Gastroesophageal sphincter (tissue), 4 donors: ENCODE measurements around the gene TCF4. TPM values are rescaled to one million over a fixed set of nuclear protein-coding genes. Genes with fewer than 3 reads are reported as not detected.
A peak's percentile ranks its signal among the peaks of the same experiment; 100 is the strongest.

Experiments used
- ATAC-seq: fragments of 150-250 bp; one replicate; pipeline ENCODE4 v1.9.1; 2016; ENCODE audit warnings: mild to moderate bottlenecking, moderate library complexity
- H3K27ac ChIP-seq, 4 donors: fragments of 200-600 bp; sonication (generic) in 3 of 4; 1 replicate in 3 of 4; 2 replicates in 1 of 4; pipeline ENCODE4 v1.5.1; 2016 to 2019
- H3K27me3 ChIP-seq: fragments of 200-600 bp; sonication (generic); one replicate; pipeline ENCODE4 v1.5.1; 2019
- H3K36me3 ChIP-seq, 2 donors: fragments of 200-600 bp; sonication (generic); one replicate each; pipeline ENCODE4 v1.5.1; 2019; ENCODE audit warnings: control low read depth in 1 of 2
- H3K4me1 ChIP-seq, 3 donors: fragments of 200-600 bp; sonication (generic); 1 replicate in 2 of 3; 2 replicates in 1 of 3; pipeline ENCODE4 v1.5.1; 2016 to 2019; ENCODE audit warnings: control low read depth in 2 of 3
- H3K4me3 ChIP-seq, 2 donors: fragments of 200-600 bp; sonication (generic); one replicate each; pipeline ENCODE4 v1.5.1; 2019; ENCODE audit warnings: mild to moderate bottlenecking in 1 of 2, moderate library complexity in 1 of 2
- H3K9me3 ChIP-seq, 3 donors: fragments of 200-600 bp; sonication (generic); one replicate each; pipeline ENCODE4 v1.5.1; 2017 to 2019; ENCODE audit warnings: control low read depth in 2 of 3
- EP300 ChIP-seq: sonication (generic); formaldehyde crosslinking; IDR thresholded peaks from one replicate; pipeline ENCODE4 v1.6.1; 2017; ENCODE audit warnings: antibody characterized with exemption, mild to moderate bottlenecking
- POLR2A ChIP-seq, 2 donors: fragments of 450-650 bp; IDR thresholded peaks; one replicate each; pipeline ENCODE4 v1.6.1; 2017; ENCODE audit warnings: antibody characterized with exemption in 2 of 2, mild to moderate bottlenecking in 2 of 2, moderate library complexity in 1 of 2
- POLR2AphosphoS5 ChIP-seq: sonication (generic); formaldehyde crosslinking; IDR thresholded peaks from one replicate; pipeline ENCODE4 v1.6.1; 2017; ENCODE audit warnings: antibody characterized with exemption
- WGBS, 2 donors: methylation state at CpG; one replicate each; pipeline ENCODE4 v1.1.5; 2018; ENCODE audit warnings: low coverage in 1 of 2; 5-methylcytosine and 5-hydroxymethylcytosine counted together
- total RNA-seq, 4 donors: library from RNA; depleted of rRNA; stranded (reverse); fragments of >200 nt; gene quantifications; one replicate each; pipeline ENCODE4 v1.1.0, GENCODE V29; 2016
- TF ChIP-seq, protein P1 (sequence below), 4 experiments: fragments of 200-600 bp in 2 of 4; fragments of 450-650 bp in 2 of 4; sonication (generic) in 1 of 4; IDR thresholded peaks; one replicate each; pipeline ENCODE4 v1.5.1; 2017 to 2019; ENCODE audit warnings: antibody characterized with exemption in 4 of 4, mild to moderate bottlenecking in 2 of 4, moderate library complexity in 2 of 4

The TCF4 gene
- total RNA-seq, 4 donors from 2014 or later = 64.1 to 87.6 (median 76.2) TPM

DNA sequence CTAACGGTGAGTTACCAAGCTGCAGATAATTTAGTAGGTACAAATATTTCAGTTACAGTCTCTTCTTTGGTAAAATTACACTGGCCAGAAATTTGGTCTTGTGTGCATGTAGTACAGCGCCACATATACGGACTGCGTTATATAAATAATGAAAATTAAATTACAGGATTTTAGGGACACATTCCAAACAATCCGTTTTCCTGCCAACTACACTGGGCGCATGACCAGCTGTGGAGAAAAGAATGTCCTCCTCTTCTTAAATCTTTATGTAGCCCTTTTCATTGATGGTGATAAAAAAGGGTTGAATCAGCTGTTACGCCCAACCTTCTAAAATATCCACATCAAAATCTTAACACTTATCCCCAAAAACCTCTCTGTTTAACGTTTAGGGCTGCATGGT lies 37.5 kb downstream of the TCF4 start:
- WGBS, 2 donors = 47 to 56% methylated on average over 8 of the region's 8 CpGs

DNA sequence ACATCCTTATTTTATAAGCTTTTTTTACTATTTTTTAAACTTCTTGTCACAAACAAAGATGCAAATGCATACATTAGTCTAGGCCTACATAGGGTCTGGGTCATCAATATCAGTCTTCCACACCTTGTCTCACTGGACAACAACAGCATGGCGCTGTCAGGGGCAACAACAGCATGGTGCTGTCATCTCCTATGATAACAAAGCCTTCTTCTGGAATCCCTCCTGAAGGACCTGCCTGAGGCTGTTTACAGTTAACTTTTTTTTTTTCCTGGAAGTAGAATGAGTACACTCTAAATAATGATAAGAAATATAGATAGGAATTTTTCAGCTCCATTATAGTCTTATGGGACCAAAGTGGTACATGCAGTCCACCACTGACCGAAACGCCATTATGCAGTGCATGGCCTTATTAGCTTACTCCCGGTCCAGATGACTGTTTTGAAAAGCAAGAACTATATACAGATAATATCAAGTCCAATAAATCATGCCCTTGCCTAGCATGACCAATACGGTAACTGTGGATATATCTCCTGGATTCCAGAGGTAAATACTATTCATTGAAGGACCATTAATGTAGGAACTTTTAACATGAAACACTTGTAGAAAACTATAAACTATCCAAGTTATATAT lies 38.4 kb downstream of the TCF4 start:
- H3K27me3 ChIP-seq = no peaks in the 10 kb centered on the region
- no peak overlapping the region for H3K27ac ChIP-seq
- no peak overlapping the region for H3K4me3 ChIP-seq
- H3K4me1 ChIP-seq = peaks cover 0 to 40% (median 3%) of the 10 kb centered on the region in 3 donors
- H3K36me3 ChIP-seq = no peaks in the 10 kb centered on the region
- ATAC-seq = no peak
- TF ChIP-seq POLR2AphosphoS5 (no peak), POLR2A (IDR thresholded peaks at IDR 0.05) (no peak), EP300 (no peak)
- TF ChIP-seq, protein P1, sequence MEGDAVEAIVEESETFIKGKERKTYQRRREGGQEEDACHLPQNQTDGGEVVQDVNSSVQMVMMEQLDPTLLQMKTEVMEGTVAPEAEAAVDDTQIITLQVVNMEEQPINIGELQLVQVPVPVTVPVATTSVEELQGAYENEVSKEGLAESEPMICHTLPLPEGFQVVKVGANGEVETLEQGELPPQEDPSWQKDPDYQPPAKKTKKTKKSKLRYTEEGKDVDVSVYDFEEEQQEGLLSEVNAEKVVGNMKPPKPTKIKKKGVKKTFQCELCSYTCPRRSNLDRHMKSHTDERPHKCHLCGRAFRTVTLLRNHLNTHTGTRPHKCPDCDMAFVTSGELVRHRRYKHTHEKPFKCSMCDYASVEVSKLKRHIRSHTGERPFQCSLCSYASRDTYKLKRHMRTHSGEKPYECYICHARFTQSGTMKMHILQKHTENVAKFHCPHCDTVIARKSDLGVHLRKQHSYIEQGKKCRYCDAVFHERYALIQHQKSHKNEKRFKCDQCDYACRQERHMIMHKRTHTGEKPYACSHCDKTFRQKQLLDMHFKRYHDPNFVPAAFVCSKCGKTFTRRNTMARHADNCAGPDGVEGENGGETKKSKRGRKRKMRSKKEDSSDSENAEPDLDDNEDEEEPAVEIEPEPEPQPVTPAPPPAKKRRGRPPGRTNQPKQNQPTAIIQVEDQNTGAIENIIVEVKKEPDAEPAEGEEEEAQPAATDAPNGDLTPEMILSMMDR (IDR thresholded peaks at IDR 0.05) = no peak
- no peaks in the 10 kb centered on the region for H3K9me3 ChIP-seq
- WGBS, 2 donors = 91 to 96% methylated on average over 4 to 5 of the region's 5 CpGs

More for the DNA sequence above, 37.5 kb downstream of the TCF4 start:
- Histone ChIP-seq H3K27me3 (no peaks in the 10 kb centered on the region), H3K4me1 (peaks cover 0 to 40% (median 3%) of the 10 kb centered on the region in 3 donors), H3K9me3 (no peaks in the 10 kb centered on the region), H3K4me3 (peak overlapping the region; percentile 3 to 21), H3K36me3 (no peaks in the 10 kb centered on the region), H3K27ac (no peak overlapping the region)
- TF ChIP-seq, protein P1 (IDR thresholded peaks at IDR 0.05) = no peak
- no peak for TF ChIP-seq POLR2A (IDR thresholded peaks at IDR 0.05)
- TF ChIP-seq EP300 = no peak
- TF ChIP-seq POLR2AphosphoS5 = no peak
- no peak for ATAC-seq

DNA sequence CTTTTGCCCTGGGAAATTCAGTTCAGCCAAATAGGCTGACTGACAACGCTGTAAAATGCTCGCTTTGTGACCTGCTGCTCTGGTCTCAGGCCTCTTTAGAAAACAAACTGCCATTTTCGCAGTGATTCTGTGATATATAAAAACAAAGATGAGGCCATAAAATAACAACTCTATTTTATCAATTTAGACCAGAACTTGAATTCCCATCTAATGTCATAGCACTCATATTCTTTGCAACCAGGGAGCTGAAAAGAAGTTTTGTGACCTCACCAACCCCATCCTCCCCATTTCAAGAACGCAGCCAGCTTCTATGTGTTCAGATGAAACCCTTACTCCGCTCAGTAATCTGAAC lies 40.3 kb downstream of the TCF4 start:
- peak overlapping the region in 1 of 4 donors; percentile 55 for H3K27ac ChIP-seq
- H3K27me3 ChIP-seq = no peaks in the 10 kb centered on the region
- H3K4me1 ChIP-seq = peaks cover 0 to 40% (median 3%) of the 10 kb centered on the region in 3 donors
- 74 to 77% methylated on average over 4 to 5 of the region's 5 CpGs for WGBS, 2 donors
- H3K4me3 ChIP-seq = no peak overlapping the region
- no peaks in the 10 kb centered on the region for H3K9me3 ChIP-seq
- no peaks in the 10 kb centered on the region for H3K36me3 ChIP-seq
- ATAC-seq = no peak
- TF ChIP-seq, protein P1 (IDR thresholded peaks at IDR 0.05) = no peak
- TF ChIP-seq POLR2A (IDR thresholded peaks at IDR 0.05) (no peak), EP300 (no peak), POLR2AphosphoS5 (no peak)

DNA sequence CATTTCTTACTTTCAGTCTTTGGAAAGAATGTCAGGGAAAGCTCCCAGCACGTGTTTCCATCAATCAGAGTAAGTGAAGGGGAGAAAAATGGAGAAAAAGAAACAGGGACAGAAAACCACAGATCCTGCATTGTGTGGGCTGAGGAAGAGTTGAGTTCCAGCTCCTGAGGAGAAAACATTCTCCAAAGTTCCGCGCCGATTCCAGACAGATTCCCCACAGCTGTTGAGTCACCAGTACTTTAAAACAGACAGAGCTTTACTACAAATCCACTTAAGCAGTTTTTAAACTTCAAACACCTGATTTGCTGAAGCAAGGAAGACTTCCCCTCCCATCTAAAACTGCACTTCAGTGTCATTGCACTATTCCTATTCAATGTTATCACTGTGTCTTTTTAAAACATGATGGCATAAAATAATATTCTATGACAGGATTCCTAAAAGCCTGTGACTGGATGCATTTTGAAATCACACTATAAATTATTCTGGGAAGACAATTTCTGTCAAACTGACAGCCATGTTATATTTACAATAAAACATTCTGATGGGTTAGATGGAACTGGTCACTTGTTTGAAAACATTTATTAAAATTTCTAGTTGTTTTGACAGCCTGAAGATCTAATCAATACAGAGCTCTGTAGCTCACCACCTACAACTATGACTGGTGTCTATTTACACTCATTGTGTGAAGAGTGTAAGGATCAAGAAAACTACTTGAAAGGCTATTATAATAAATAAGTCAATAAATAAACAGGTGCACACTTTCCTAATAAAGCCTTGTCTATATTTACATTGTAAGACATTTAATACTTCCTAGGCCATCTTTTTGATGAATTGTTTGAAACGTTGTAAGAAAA lies 40.9 kb downstream of the TCF4 start:
- WGBS, 2 donors = 3 to 7% methylated on average over 5 of the region's 5 CpGs

More for the DNA sequence above, 40.9 kb downstream of the TCF4 start:
- Histone ChIP-seq H3K4me1 (peaks cover 0 to 40% (median 3%) of the 10 kb centered on the region in 3 donors), H3K27ac (peak overlapping the region in 3 of 4 donors; percentile 14 to 57 (median 55)), H3K27me3 (no peaks in the 10 kb centered on the region), H3K9me3 (no peaks in the 10 kb centered on the region), H3K4me3 (peak overlapping the region; percentile 11 to 25), H3K36me3 (no peaks in the 10 kb centered on the region)
- ATAC-seq = no peak
- no peak for TF ChIP-seq POLR2AphosphoS5
- TF ChIP-seq, protein P1 (IDR thresholded peaks at IDR 0.05) = no peak
- no peak for TF ChIP-seq POLR2A (IDR thresholded peaks at IDR 0.05)
- no peak for TF ChIP-seq EP300
